IMR-90 (cell line): ENCODE data around the gene INPP5J.

Source experiments
- BHLHE40 ChIP-seq: fragments of 150-350 bp; IDR thresholded peaks from 2 replicates; pipeline ENCODE4 v1.6.1; 2016; ENCODE audit warnings: mild to moderate bottlenecking, low read depth, low read length
- CEBPB ChIP-seq: IDR thresholded peaks from 2 replicates; pipeline ENCODE4 v1.6.1; 2012; ENCODE audit warnings: low read depth, low read length, improper control_type of control experiment
- CTCF ChIP-seq: conservative IDR thresholded peaks from 2 replicates; pipeline ENCODE4 v1.5.1; 2012; ENCODE audit warnings: mild to moderate bottlenecking, low read depth, low read length, improper control_type of control experiment
- FOS ChIP-seq: fragments of 150-350 bp; IDR thresholded peaks from 2 replicates; pipeline ENCODE4 v1.6.1; 2016; ENCODE audit warnings: low read depth, low read length
- MAFK ChIP-seq: IDR thresholded peaks from 2 replicates; pipeline ENCODE4 v1.6.1; 2012; ENCODE audit warnings: low read depth, low read length, improper control_type of control experiment
- MAZ ChIP-seq: IDR thresholded peaks from 2 replicates; pipeline ENCODE4 v1.6.1; 2012; ENCODE audit warnings: low read depth, mild to moderate bottlenecking, low read length, improper control_type of control experiment, moderate library complexity, borderline replicate concordance
- POLR2A ChIP-seq: IDR thresholded peaks from 2 replicates; pipeline ENCODE4 v1.6.1; 2012; ENCODE audit warnings: mild to moderate bottlenecking, low read depth, low read length
- RAD21 ChIP-seq: IDR thresholded peaks from 2 replicates; pipeline ENCODE4 v1.6.1; 2012; ENCODE audit warnings: low read length, improper control_type of control experiment
- RCOR1 ChIP-seq: IDR thresholded peaks from 2 replicates; pipeline ENCODE4 v1.6.1; 2012; ENCODE audit warnings: mild to moderate bottlenecking, low read length, improper control_type of control experiment; ENCODE audit not compliant: insufficient replicate concordance
- RFX5 ChIP-seq: IDR thresholded peaks from 2 replicates; pipeline ENCODE4 v1.8.0; 2012; ENCODE audit warnings: low read depth, mild to moderate bottlenecking, low read length, moderate library complexity
- SMC3 ChIP-seq: fragments of 150-350 bp; IDR thresholded peaks from 2 replicates; pipeline ENCODE4 v1.6.1; 2016; ENCODE audit warnings: low read depth, mild to moderate bottlenecking, antibody characterized with exemption, low read length, moderate library complexity
- USF2 ChIP-seq: fragments of 150-350 bp; IDR thresholded peaks from 2 replicates; pipeline ENCODE4 v1.6.1; 2017; ENCODE audit warnings: mild to moderate bottlenecking, antibody characterized with exemption, low read length, low read depth

GRCh38 chr22:31148953-31149627, 26.3 kb downstream of the INPP5J start:
- TF ChIP-seq RFX5 (no peak), CTCF (peak; percentile 98), POLR2A (no peak), CEBPB (no peak), RAD21 (peak; percentile 97), RCOR1 (no peak), BHLHE40 (no peak), MAFK (no peak), SMC3 (peak; percentile 87), USF2 (no peak), FOS (no peak), MAZ (no peak; the same call in 1 of the 2 replicates)
